HEK293 (cell line): Measurements from ENCODE around the gene SPTBN1.

Source experiments
- CTCF ChIA-PET: fragments of 350-600 bp; formaldehyde crosslinking; extraction: SDS; loops from one replicate; lab custom pipeline; 2021; ENCODE audit warnings: antibody characterized with exemption; lab: Yijun Ruan, JAX
- POLR2A ChIA-PET: fragments of 300-600 bp; formaldehyde crosslinking; extraction: SDS; loops from one replicate; lab custom pipeline; 2020; ENCODE audit warnings: antibody characterized with exemption, inconsistent platforms; lab: Yijun Ruan, JAX
- H3K27ac ChIP-seq: fragments of 200-500 bp; sonication (Bioruptor generic); 2 replicates; pipeline ENCODE4 v1.5.1; 2014; ENCODE audit warnings: low read depth, low read length, control low read depth, inconsistent platforms; ENCODE audit errors: extremely low read depth
- H3K36me3 ChIP-seq, 2 experiments: fragments of 200-500 bp in 1 of 2; sonication (Bioruptor generic) in 1 of 2; 1 replicate in 1 of 2; 2 replicates in 1 of 2; pipeline ENCODE4 v1.5.1; 2014 to 2017; ENCODE audit warnings: inconsistent platforms in 2 of 2, low read length in 2 of 2; ENCODE audit not compliant: control insufficient read depth in 2 of 2, insufficient read depth in 1 of 2
- H3K4me1 ChIP-seq: fragments of 200-500 bp; sonication (Bioruptor generic); 2 replicates; pipeline ENCODE4 v1.5.1; 2014; ENCODE audit warnings: mild to moderate bottlenecking, low read length, inconsistent platforms; ENCODE audit not compliant: control insufficient read depth, insufficient read depth
- H3K4me3 ChIP-seq: 2 replicates; pipeline ENCODE4 v1.5.1; 2011; ENCODE audit warnings: low read depth, mild to moderate bottlenecking, control low read depth, low read length, moderate library complexity
- H3K9me3 ChIP-seq: fragments of 200-500 bp; sonication (Bioruptor generic); 2 replicates; pipeline ENCODE4 v1.5.1; 2014; ENCODE audit warnings: low read depth, low read length, inconsistent platforms; ENCODE audit not compliant: control insufficient read depth, insufficient read depth
- AEBP2 ChIP-seq: fragments of 450-650 bp; formaldehyde crosslinking; IDR thresholded peaks from 2 replicates; pipeline ENCODE4 v1.5.1; 2016; ENCODE audit warnings: missing biosample characterization, missing genetic modification characterization, borderline replicate concordance
- HOXD13 ChIP-seq: sonication (generic); formaldehyde crosslinking; IDR thresholded peaks from 2 replicates; pipeline ENCODE4 v1.8.0; 2022; ENCODE audit warnings: missing genetic modification reagents, borderline replicate concordance
- PBX3 ChIP-seq: sonication (generic); formaldehyde crosslinking; IDR thresholded peaks from 2 replicates; pipeline ENCODE4 v1.8.1; 2022; ENCODE audit warnings: mild to moderate bottlenecking, moderate library complexity, missing genetic modification reagents
- SCRT1 ChIP-seq: fragments of 450-650 bp; formaldehyde crosslinking; IDR thresholded peaks from 2 replicates; pipeline ENCODE4 v1.5.1; 2016; ENCODE audit warnings: missing biosample characterization, missing genetic modification characterization, borderline replicate concordance
- SP7 ChIP-seq: fragments of 450-650 bp; formaldehyde crosslinking; IDR thresholded peaks from 2 replicates; pipeline ENCODE4 v1.5.1; 2016; ENCODE audit warnings: missing biosample characterization, missing genetic modification characterization
- TSHZ1 ChIP-seq: fragments of 450-650 bp; formaldehyde crosslinking; IDR thresholded peaks from 2 replicates; pipeline ENCODE4 v1.5.1; 2016; ENCODE audit warnings: missing biosample characterization, missing genetic modification characterization, borderline replicate concordance
- ZNF112 ChIP-seq: fragments of 450-650 bp; formaldehyde crosslinking; IDR thresholded peaks from 2 replicates; pipeline ENCODE4 v1.5.0; 2017; ENCODE audit warnings: missing biosample characterization, missing genetic modification characterization
- ZNF16 ChIP-seq: fragments of 450-650 bp; formaldehyde crosslinking; IDR thresholded peaks from 2 replicates; pipeline ENCODE4 v1.5.1; 2016; ENCODE audit warnings: low read depth, missing biosample characterization, missing genetic modification characterization
- ZNF211 ChIP-seq: fragments of 450-650 bp; formaldehyde crosslinking; IDR thresholded peaks from 2 replicates; pipeline ENCODE4 v1.5.1; 2016; ENCODE audit warnings: low read depth, missing biosample characterization, missing genetic modification characterization
- ZNF223 ChIP-seq: fragments of 450-650 bp; formaldehyde crosslinking; IDR thresholded peaks from 2 replicates; pipeline ENCODE4 v1.5.1; 2016; ENCODE audit warnings: missing biosample characterization, missing genetic modification characterization
- ZNF366 ChIP-seq: fragments of 450-650 bp; formaldehyde crosslinking; conservative IDR thresholded peaks from 2 replicates; pipeline ENCODE4 v1.5.1; 2016; ENCODE audit warnings: missing biosample characterization, missing genetic modification characterization
- ZNF394 ChIP-seq: fragments of 450-650 bp; formaldehyde crosslinking; IDR thresholded peaks from 2 replicates; pipeline ENCODE4 v1.5.1; 2016; ENCODE audit warnings: missing biosample characterization, missing genetic modification characterization, mild to moderate bottlenecking, moderate library complexity, borderline replicate concordance
- ZNF426 ChIP-seq: fragments of 450-650 bp; formaldehyde crosslinking; IDR thresholded peaks from 2 replicates; pipeline ENCODE4 v1.5.1; 2017; ENCODE audit warnings: missing biosample characterization, missing genetic modification characterization, mild to moderate bottlenecking, inconsistent platforms, moderate library complexity
- ZNF488 ChIP-seq: fragments of 450-650 bp; formaldehyde crosslinking; IDR thresholded peaks from 2 replicates; pipeline ENCODE4 v1.5.1; 2016; ENCODE audit warnings: missing biosample characterization, missing genetic modification characterization
- ZNF514 ChIP-seq: fragments of 450-650 bp; formaldehyde crosslinking; IDR thresholded peaks from 2 replicates; pipeline ENCODE4 v1.5.1; 2016; ENCODE audit warnings: missing biosample characterization, missing genetic modification characterization
- ZNF529 ChIP-seq: fragments of 450-650 bp; formaldehyde crosslinking; IDR thresholded peaks from 2 replicates; pipeline ENCODE4 v1.5.1; 2017; ENCODE audit warnings: missing genetic modification characterization, missing biosample characterization; ENCODE audit not compliant: insufficient replicate concordance
- ZNF548 ChIP-seq: fragments of 450-650 bp; formaldehyde crosslinking; IDR thresholded peaks from 2 replicates; pipeline ENCODE4 v1.5.1; 2016; ENCODE audit warnings: missing biosample characterization, missing genetic modification characterization
- ZNF561 ChIP-seq: fragments of 450-650 bp; IDR thresholded peaks from 2 replicates; pipeline ENCODE4 v1.5.1; 2018; ENCODE audit warnings: missing biosample characterization, missing genetic modification characterization, borderline replicate concordance
- ZNF596 ChIP-seq: fragments of 450-650 bp; IDR thresholded peaks from 2 replicates; pipeline ENCODE4 v1.5.0; 2018; ENCODE audit warnings: missing biosample characterization, mild to moderate bottlenecking, missing genetic modification characterization, moderate library complexity
- ZNF623 ChIP-seq: fragments of 450-650 bp; formaldehyde crosslinking; IDR thresholded peaks from 2 replicates; pipeline ENCODE4 v1.5.1; 2016; ENCODE audit warnings: missing biosample characterization, missing genetic modification characterization
- ZNF768 ChIP-seq: fragments of 450-650 bp; formaldehyde crosslinking; IDR thresholded peaks from 2 replicates; pipeline ENCODE4 v1.5.1; 2018; ENCODE audit warnings: missing biosample characterization, mild to moderate bottlenecking, missing genetic modification characterization
- ZNF777 ChIP-seq: fragments of 450-650 bp; formaldehyde crosslinking; IDR thresholded peaks from 2 replicates; pipeline ENCODE4 v1.5.1; 2017; ENCODE audit warnings: missing biosample characterization, missing genetic modification characterization, borderline replicate concordance
- ZNF785 ChIP-seq: fragments of 450-650 bp; formaldehyde crosslinking; IDR thresholded peaks from 2 replicates; pipeline ENCODE4 v1.5.1; 2016; ENCODE audit warnings: missing biosample characterization, missing genetic modification characterization
- ZXDB ChIP-seq: fragments of 450-650 bp; formaldehyde crosslinking; IDR thresholded peaks from 2 replicates; pipeline ENCODE4 v1.5.1; 2016; ENCODE audit warnings: missing biosample characterization, missing genetic modification characterization
- TF ChIP-seq, protein P1 (sequence below): fragments of 450-650 bp; formaldehyde crosslinking; IDR thresholded peaks from 2 replicates; pipeline ENCODE4 v1.5.1; 2017; ENCODE audit warnings: missing biosample characterization, missing genetic modification characterization
- TF ChIP-seq, protein P2 (sequence below): fragments of 450-650 bp; formaldehyde crosslinking; IDR thresholded peaks from 2 replicates; pipeline ENCODE4 v1.5.1; 2016; ENCODE audit warnings: missing biosample characterization, missing genetic modification characterization

The SPTBN1 gene

DNA sequence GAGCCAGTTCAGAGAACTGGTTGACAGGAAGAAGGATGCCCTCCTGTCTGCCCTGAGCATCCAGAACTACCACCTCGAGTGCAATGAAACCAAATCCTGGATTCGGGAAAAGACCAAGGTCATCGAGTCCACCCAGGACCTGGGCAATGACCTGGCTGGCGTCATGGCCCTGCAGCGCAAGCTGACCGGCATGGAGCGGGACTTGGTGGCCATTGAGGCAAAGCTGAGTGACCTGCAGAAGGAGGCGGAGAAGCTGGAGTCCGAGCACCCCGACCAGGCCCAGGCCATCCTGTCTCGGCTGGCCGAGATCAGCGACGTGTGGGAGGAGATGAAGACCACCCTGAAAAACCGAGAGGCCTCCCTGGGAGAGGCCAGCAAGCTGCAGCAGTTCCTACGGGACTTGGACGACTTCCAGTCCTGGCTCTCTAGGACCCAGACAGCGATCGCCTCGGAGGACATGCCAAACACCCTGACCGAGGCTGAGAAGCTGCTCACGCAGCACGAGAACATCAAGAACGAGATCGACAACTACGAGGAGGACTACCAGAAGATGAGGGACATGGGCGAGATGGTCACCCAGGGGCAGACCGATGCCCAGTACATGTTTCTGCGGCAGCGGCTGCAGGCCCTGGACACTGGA is 174.9 kb downstream of the SPTBN1 start:
- no peaks in the 10 kb centered on the region for H3K4me1 ChIP-seq
- TF ChIP-seq ZNF596 (tag by site-specific recombination) (no peak), ZNF488 (no peak), ZNF16 (tag by site-specific recombination) (no peak), ZXDB (tag by site-specific recombination) (no peak), ZNF548 (tag by site-specific recombination) (no peak), PBX3 (no peak), ZNF623 (tag by site-specific recombination) (no peak), AEBP2 (no peak), ZNF426 (tag by site-specific recombination) (no peak), ZNF529 (tag by site-specific recombination) (no peak), SP7 (no peak), ZNF223 (tag by site-specific recombination) (no peak), HOXD13 (no peak), ZNF112 (tag by site-specific recombination) (no peak), SCRT1 (no peak), ZNF394 (tag by site-specific recombination) (no peak), ZNF514 (tag by site-specific recombination) (no peak)
- TF ChIP-seq, protein P1, sequence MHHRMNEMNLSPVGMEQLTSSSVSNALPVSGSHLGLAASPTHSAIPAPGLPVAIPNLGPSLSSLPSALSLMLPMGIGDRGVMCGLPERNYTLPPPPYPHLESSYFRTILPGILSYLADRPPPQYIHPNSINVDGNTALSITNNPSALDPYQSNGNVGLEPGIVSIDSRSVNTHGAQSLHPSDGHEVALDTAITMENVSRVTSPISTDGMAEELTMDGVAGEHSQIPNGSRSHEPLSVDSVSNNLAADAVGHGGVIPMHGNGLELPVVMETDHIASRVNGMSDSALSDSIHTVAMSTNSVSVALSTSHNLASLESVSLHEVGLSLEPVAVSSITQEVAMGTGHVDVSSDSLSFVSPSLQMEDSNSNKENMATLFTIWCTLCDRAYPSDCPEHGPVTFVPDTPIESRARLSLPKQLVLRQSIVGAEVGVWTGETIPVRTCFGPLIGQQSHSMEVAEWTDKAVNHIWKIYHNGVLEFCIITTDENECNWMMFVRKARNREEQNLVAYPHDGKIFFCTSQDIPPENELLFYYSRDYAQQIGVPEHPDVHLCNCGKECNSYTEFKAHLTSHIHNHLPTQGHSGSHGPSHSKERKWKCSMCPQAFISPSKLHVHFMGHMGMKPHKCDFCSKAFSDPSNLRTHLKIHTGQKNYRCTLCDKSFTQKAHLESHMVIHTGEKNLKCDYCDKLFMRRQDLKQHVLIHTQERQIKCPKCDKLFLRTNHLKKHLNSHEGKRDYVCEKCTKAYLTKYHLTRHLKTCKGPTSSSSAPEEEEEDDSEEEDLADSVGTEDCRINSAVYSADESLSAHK (tag by site-specific recombination), result no peak
- peaks cover 33 to 97% of the 10 kb centered on the region in 2 experiments for H3K36me3 ChIP-seq
- H3K4me3 ChIP-seq, result no peak overlapping the region
- H3K9me3 ChIP-seq, result no peaks in the 10 kb centered on the region
- ChIA-PET POLR2A (no interaction called here), CTCF (interaction anchor here (0.5 kb wide), 1 partner anchor 659 kb away, joined by 3 read pairs; no protein-coding TSS in a partner anchor)
- no peak overlapping the region for H3K27ac ChIP-seq

- POLR2A ChIA-PET, result no interaction called here
- no peak for TF ChIP-seq ZNF561
- TF ChIP-seq, protein P2, sequence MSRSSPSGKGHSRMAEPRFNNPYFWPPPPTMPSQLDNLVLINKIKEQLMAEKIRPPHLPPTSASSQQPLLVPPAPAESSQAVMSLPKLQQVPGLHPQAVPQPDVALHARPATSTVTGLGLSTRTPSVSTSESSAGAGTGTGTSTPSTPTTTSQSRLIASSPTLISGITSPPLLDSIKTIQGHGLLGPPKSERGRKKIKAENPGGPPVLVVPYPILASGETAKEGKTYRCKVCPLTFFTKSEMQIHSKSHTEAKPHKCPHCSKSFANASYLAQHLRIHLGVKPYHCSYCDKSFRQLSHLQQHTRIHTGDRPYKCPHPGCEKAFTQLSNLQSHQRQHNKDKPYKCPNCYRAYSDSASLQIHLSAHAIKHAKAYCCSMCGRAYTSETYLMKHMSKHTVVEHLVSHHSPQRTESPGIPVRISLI (tag by site-specific recombination), result no peak
- no peak for TF ChIP-seq ZNF768 (tag by site-specific recombination)
- no peak for TF ChIP-seq ZNF366 (tag by site-specific recombination)
- no peak for TF ChIP-seq TSHZ1 (tag by site-specific recombination)
- TF ChIP-seq ZNF211 (tag by site-specific recombination), result no peak
- no peak for TF ChIP-seq ZNF785
- no peak for TF ChIP-seq ZNF777 (tag by site-specific recombination)
These were observed 175.6 kb downstream of the SPTBN1 start for GRCh38 chr2:54631755-54632154.

More at GRCh38 chr2:54631755-54632154, 175.6 kb downstream of the SPTBN1 start:
- no peak overlapping the region for H3K27ac ChIP-seq
- no peaks in the 10 kb centered on the region for H3K4me1 ChIP-seq
- H3K36me3 ChIP-seq, result peaks cover 29 to 94% of the 10 kb centered on the region in 2 experiments
- CTCF ChIA-PET, result interaction anchor here (0.5 to 2.6 kb wide), 3 partner anchors 26 to 660 kb away, joined by 3 to 9 read pairs (median 3); no protein-coding TSS in a partner anchor
- no peak overlapping the region for H3K4me3 ChIP-seq
- no peaks in the 10 kb centered on the region for H3K9me3 ChIP-seq
